Hepatocyte (in vitro differentiated cells): Measurements from ENCODE around the gene SH3YL1. TPM values are rescaled to one million over a fixed set of nuclear protein-coding genes. Genes with fewer than 3 reads are reported as not detected.

ENCODE experiments used
- DNase-seq: peaks from one replicate; pipeline ENCODE4 v3.0.0-alpha.2; 2016; ENCODE audit warnings: low spot score
- H2AFZ ChIP-seq: fragments of 200-600 bp; sonication (generic); 2 replicates; pipeline ENCODE4 v1.6.0; 2016; ENCODE audit warnings: antibody characterized with exemption, mild to moderate bottlenecking
- H3K27ac ChIP-seq: fragments of 200-600 bp; sonication (generic); 2 replicates; pipeline ENCODE4 v1.5.1; 2016; ENCODE audit warnings: mild to moderate bottlenecking
- H3K27me3 ChIP-seq: fragments of 200-600 bp; sonication (generic); 2 replicates; pipeline ENCODE4 v1.6.1; 2016
- H3K36me3 ChIP-seq: fragments of 200-600 bp; sonication (generic); replicated peaks from 2 replicates; pipeline ENCODE4 v1.5.1; 2016; ENCODE audit warnings: low read depth; ENCODE audit not compliant: insufficient read depth
- H3K4me1 ChIP-seq: fragments of 200-600 bp; sonication (generic); 2 replicates; pipeline ENCODE4 v1.5.1; 2016; ENCODE audit warnings: mild to moderate bottlenecking, moderate library complexity; ENCODE audit not compliant: insufficient read depth
- H3K4me2 ChIP-seq: fragments of 200-600 bp; sonication (generic); 2 replicates; pipeline ENCODE4 v1.6.0; 2016
- H3K4me3 ChIP-seq: fragments of 200-600 bp; sonication (generic); 2 replicates; pipeline ENCODE4 v1.5.1; 2016; ENCODE audit warnings: mild to moderate bottlenecking
- H3K79me2 ChIP-seq: fragments of 200-600 bp; sonication (generic); 2 replicates; pipeline ENCODE4 v1.6.0; 2017; ENCODE audit warnings: mild to moderate bottlenecking
- H3K9me2 ChIP-seq: fragments of 200-600 bp; sonication (generic); replicated peaks from 2 replicates; pipeline ENCODE4 v1.6.0; 2017; ENCODE audit warnings: mild to moderate bottlenecking; ENCODE audit not compliant: insufficient read depth
- H3K9me3 ChIP-seq: fragments of 200-600 bp; sonication (generic); 2 replicates; pipeline ENCODE4 v1.5.1; 2016; ENCODE audit warnings: low read depth, mild to moderate bottlenecking
- H4K20me1 ChIP-seq: fragments of 200-600 bp; sonication (generic); 2 replicates; pipeline ENCODE4 v1.6.0; 2016; ENCODE audit warnings: mild to moderate bottlenecking; ENCODE audit not compliant: insufficient read depth, poor library complexity, severe bottlenecking
- EZH2 ChIP-seq: fragments of 200-600 bp; sonication (generic); IDR thresholded peaks from 2 replicates; pipeline ENCODE4 v1.6.1; 2016; ENCODE audit warnings: antibody characterized with exemption, mild to moderate bottlenecking, borderline replicate concordance
- EZH2phosphoT487 ChIP-seq: fragments of 200-600 bp; sonication (generic); IDR thresholded peaks from one replicate; pipeline ENCODE4 v1.6.1; 2018; ENCODE audit warnings: antibody characterized with exemption, mild to moderate bottlenecking, low read depth, moderate library complexity; ENCODE audit not compliant: unreplicated experiment, severe bottlenecking
- WGBS: methylation state at CpG from one replicate; pipeline ENCODE4 v1.1.6; 2016; ENCODE audit warnings: low lambda C conversion rate; ENCODE audit errors: missing lambda C conversion rate; 5-methylcytosine and 5-hydroxymethylcytosine counted together
- polyA plus RNA-seq: library from polyadenylated mRNA; unstranded; fragments of >200 nt; fragmentation: Nextera tagmentation; extraction: Ambion mirVana; gene quantifications from 2 replicates; pipeline ENCODE4 v1.2.1, GENCODE V29; 2016
- total RNA-seq: library from RNA; depleted of rRNA; stranded (reverse); fragments of >200 nt; gene quantifications from 2 replicates; pipeline ENCODE4 v1.2.3, GENCODE V29; 2014
- TF ChIP-seq, protein P1 (sequence below): fragments of 200-600 bp; sonication (generic); IDR thresholded peaks from 2 replicates; pipeline ENCODE4 v1.5.1; 2016; ENCODE audit warnings: antibody characterized with exemption, mild to moderate bottlenecking; ENCODE audit not compliant: poor library complexity

SH3YL1 gene
- total and polyA plus RNA-seq, 2 experiments from 2014 or later, result 36.3 to 99.8 TPM

GRCh38 chr2:169741-170140 lies 94.1 kb downstream of the SH3YL1 start:
- TF ChIP-seq, protein P1, sequence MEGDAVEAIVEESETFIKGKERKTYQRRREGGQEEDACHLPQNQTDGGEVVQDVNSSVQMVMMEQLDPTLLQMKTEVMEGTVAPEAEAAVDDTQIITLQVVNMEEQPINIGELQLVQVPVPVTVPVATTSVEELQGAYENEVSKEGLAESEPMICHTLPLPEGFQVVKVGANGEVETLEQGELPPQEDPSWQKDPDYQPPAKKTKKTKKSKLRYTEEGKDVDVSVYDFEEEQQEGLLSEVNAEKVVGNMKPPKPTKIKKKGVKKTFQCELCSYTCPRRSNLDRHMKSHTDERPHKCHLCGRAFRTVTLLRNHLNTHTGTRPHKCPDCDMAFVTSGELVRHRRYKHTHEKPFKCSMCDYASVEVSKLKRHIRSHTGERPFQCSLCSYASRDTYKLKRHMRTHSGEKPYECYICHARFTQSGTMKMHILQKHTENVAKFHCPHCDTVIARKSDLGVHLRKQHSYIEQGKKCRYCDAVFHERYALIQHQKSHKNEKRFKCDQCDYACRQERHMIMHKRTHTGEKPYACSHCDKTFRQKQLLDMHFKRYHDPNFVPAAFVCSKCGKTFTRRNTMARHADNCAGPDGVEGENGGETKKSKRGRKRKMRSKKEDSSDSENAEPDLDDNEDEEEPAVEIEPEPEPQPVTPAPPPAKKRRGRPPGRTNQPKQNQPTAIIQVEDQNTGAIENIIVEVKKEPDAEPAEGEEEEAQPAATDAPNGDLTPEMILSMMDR, result no peak
- TF ChIP-seq EZH2phosphoT487 (no peak), EZH2 (no peak)
- Histone ChIP-seq H3K4me3 (no peak overlapping the region), H3K9me3 (no peaks in the 10 kb centered on the region), H3K27ac (no peak overlapping the region), H3K4me2 (no peak overlapping the region), H4K20me1 (no peaks in the 10 kb centered on the region), H3K36me3 (no peaks in the 10 kb centered on the region), H3K9me2 (no peaks in the 10 kb centered on the region), H3K79me2 (no peaks in the 10 kb centered on the region), H3K4me1 (no peaks in the 10 kb centered on the region), H2AFZ (no peak overlapping the region), H3K27me3 (no peaks in the 10 kb centered on the region)
- no peak for DNase-seq
- 69% methylated on average over 3 of the region's 3 CpGs for WGBS

Other genes with a start within 250 kb of the SH3YL1 start
- gene FAM110C, start 217.5 kb downstream of the SH3YL1 start, total RNA-seq, result 10.2 and 11.2 TPM in 2 replicates
- gene FAM110C, start 217.5 kb downstream of the SH3YL1 start, polyA plus RNA-seq, result 6.6 and 10.1 TPM in 2 replicates
- gene ACP1, start 915 bp upstream of the SH3YL1 start, total RNA-seq, result 175 and 203 TPM in 2 replicates
- 193 and 194 TPM in 2 replicates for gene ACP1, start 915 bp upstream of the SH3YL1 start, polyA plus RNA-seq
- gene ALKAL2, start 24.1 kb upstream of the SH3YL1 start, total RNA-seq, result 2.9 and 9.0 TPM in 2 replicates
- 27.5 and 30.4 TPM in 2 replicates for gene ALKAL2, start 24.1 kb upstream of the SH3YL1 start, polyA plus RNA-seq